ENCODE measurements around the gene AIRE.

GRCh38 chr21:44299458-44300261 is 14.0 kb downstream of the AIRE start, which contains the start of gene PFKL:
- TF ChIP-seq POLR2A (IDR thresholded peaks at IDR 0.05; ENCODE audit: low read depth, low read length) (peak; percentile 48; the same call in 1 of the 2 replicates), TAF1 (IDR thresholded peaks at IDR 0.05; ENCODE audit: borderline replicate concordance, low read depth, low read length) (peak; percentile 45; the same call in 1 of the 2 replicates)
